ENCODE results near the gene UXS1.

UXS1 gene

DNA sequence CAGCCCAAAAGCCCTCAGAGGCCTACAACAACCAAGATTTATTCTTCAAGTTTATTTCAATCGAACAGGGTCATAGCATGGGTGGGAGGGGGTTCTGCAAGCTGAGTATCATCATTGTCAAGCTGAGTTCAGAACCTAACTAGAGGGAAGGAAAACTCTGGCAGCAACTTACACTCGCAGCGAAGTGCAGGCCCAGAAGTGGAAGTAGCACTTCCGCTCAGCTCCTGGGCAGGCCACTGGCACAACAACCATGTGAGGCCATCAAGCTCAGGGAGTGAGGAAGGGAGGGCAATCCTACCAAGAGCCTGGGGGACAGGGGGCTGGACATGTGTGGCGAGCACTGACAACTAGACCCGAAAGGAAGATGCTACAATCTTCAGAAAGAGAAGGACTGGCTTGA is 4.8 kb downstream of the UXS1 start:
- no peak for DNase-seq (ENCODE audit: low read depth)

DNA sequence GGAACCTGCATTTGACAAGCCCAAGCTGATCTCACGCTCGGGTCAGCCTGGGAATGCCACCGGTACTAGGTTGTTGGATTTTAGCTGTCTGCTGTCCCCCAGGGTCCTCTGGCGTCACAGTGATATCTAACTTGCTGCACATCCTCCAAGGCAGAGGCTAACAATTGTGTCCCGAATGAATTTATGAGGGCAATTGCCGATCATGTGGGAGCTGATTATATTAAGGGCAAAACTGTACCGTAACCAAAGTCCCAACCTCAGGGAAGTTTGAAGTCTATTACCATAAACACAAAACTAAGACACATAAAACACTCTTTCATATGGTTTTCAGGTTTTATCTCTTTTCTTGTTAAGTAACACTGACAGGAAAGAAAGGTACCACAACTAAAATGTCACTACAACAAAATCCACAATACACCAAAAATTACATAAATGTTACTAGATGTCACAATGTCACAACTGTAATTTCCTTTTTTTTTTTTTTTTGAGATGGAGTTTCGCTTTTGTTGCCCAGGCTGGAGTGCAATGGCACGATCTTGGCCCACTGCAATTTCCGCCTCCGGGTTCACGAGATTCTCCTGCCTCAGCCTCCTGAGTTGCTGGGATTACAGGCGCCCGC is 6.7 kb downstream of the UXS1 start:
- DNase-seq (ENCODE audit: low read depth): no peak

DNA sequence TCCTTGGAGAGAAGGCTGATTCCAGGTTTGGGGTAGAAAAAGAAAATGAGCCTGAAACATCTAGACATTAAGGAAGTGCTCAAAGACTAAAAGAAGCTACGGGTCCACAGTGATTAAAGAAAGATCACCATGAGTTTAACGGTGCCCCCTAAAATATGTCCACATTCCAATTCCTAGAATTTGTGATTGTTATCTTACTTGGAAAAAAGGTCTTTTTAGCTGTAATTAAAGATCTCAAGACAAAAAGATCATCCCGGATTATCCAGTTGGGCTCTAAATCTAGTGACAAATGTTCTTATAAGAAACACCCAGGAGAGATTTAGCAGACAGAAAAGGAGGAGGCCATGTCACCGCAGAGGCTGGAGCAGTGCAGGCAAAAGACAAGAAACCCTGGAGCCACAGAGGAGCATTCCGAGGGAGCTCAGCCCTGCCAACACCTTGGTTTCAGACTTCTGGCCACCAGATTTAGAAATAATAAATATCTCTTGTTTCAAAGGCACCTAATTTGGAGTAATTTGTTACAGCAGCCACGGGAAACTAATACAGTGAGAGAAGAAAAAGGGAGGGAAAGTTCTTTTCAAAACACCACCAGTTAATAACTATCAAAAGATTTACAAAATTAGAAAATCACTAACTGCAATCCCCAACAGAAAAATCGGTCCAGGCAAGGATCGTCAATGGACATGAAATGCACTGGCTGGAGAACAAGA is 8.5 kb downstream of the UXS1 start:
- no peak for DNase-seq (ENCODE audit: low read depth)

GRCh38 chr2:106184857-106185256 is 9.2 kb downstream of the UXS1 start:
- no peak for DNase-seq (ENCODE audit: low read depth)

- no peak for DNase-seq (ENCODE audit: low read depth)
These were observed 9.7 kb downstream of the UXS1 start for GRCh38 chr2:106184394-106184793.

DNA sequence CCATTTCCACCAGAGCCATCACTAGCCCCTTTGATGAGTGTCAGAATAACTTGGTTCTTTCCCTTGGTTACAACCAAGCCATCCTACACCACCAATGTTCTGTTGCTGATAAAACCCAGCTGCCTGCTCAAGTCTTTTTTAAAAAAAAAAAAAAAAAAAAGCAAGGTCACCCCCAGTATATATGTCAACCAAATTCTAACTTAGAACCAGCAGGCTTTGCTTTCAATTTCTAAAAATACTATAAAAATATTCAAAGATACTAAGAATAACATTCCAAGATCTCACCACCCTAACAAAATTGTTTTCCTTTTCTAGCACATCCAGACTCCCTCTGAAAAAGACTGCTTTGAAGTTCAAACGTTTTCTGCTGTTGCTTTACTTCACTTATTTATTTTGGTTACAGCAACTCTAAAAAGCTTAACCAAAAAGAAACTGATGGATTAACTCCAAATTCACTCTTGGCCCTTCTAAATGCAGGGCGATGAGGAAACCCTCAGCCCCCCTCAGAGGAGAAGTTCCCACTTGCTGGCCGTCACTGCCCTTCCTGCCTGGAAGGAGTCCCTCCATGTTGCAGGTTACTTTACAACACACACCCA is 10.9 kb downstream of the UXS1 start:
- DNase-seq (ENCODE audit: low read depth): no peak

GRCh38 chr2:106181064-106181463 is 13.0 kb downstream of the UXS1 start:
- DNase-seq (ENCODE audit: low read depth): no peak

DNA sequence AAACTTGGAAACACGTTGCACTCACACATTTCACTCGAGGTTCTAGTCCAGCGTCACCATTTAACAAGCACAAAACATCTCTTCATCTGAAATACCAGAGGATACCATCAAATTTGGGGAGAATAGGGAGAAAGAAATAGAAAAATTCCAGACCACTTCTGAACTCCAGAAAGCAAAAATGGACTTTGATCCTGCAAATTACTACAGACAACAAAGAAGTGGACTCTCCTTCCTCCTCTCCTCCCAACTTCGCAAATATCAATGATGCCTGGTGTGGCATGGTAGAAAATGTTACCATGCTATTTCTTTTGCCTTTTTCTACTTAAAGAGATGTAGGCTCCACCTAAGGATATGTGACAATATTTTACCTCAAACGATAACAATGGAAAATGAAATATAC is 13.5 kb downstream of the UXS1 start:
- no peak for DNase-seq (ENCODE audit: low read depth)

- no peak for DNase-seq (ENCODE audit: low read depth)
These were observed 15.4 kb downstream of the UXS1 start for GRCh38 chr2:106178716-106179115.

- DNase-seq (ENCODE audit: low read depth): no peak
These were observed 16.5 kb downstream of the UXS1 start for GRCh38 chr2:106177581-106177980.

DNA sequence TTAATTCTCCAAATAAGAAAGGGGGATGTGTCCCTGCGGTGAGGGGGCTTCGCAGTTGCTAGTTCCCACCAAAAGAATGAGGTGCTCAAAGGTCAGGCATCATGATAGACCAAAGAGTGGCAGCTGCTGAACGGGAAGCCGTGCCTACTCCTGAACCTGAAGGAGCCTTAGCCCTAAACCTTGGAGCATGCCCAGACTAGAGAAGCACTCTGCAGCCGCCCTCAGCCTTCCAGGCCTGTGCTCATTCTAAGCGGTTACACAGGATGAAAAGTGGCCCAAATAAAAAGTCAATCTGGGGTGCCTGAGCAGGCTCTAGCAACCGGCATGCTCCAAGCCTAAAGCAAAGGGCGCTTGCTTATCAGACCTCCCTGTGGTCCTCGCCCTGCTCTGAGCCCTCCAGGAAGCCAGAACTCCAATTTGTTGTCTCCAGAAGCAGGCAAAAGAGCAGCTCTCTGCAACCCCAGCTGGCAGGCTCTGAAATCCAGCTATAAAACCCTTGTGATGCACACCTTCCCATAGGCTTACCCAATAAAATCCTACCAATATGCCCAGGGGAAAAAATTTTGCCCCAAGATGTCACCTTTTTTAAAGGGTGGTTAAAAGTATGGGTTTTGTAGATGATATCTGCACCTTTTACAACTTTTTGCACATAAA is 17.5 kb downstream of the UXS1 start:
- no peak for DNase-seq (ENCODE audit: low read depth)

DNA sequence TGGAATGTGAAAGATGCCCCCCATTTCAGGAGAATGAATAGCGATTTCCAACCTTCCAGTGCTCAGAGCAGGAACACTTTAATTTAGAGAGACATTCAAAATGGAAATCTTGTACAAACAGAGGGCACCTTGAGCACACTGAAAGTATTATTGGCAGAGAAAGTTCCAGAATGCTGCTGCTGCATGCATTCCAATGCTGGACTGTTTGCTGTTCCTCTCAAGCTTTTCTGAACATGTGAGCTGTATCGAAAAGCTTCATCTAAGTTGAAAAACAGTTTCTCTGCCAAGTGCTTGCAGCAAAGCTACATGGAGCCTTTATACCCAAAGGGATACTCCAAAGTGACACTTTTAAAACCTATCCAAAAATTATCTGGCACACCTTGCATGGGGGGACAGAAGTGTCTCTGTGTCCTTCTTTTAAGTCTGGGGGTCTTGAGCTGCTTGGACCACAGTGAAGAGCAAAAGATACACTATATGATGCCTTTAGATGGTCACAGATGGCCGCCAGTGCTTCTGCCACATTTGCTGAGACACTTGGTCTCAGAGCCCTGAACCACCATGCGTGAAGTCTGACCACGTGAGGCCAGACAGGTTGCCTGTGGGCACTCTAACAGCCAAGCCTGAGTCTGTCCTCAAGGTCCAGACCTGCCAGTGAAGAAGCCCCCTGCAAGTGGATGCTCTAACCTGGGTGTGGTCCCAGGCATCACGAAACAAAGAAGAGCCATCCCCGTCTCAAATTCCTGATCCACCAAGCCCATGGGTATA is 18.8 kb downstream of the UXS1 start:
- no peak for DNase-seq (ENCODE audit: low read depth)

- no peak for DNase-seq (ENCODE audit: low read depth)
These were observed 20.0 kb downstream of the UXS1 start for GRCh38 chr2:106174056-106174455.

DNA sequence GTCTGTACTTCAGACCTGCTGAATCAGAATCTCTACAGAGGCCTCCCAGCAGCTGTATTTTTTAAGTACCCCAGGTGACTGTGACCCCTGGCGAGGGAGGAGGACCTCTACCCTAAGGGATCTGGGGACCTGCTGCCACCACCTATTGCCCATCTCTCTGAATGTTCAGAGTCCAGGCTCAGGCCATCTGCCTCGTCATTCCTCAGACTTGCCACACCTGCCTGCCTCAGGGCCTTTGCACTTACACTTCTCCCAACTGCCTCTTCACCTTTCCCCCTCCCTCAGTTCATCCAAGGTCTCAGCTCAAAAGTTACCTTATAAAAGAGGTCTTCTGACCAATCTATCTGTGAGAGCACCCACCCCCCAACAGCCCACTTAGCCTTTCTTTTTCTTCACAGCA is 21.5 kb downstream of the UXS1 start:
- DNase-seq (ENCODE audit: low read depth): no peak

- DNase-seq (ENCODE audit: low read depth): no peak
These were observed 25.4 kb downstream of the UXS1 start for GRCh38 chr2:106168657-106169056.

GRCh38 chr2:106167067-106167466 is 27.0 kb downstream of the UXS1 start:
- DNase-seq (ENCODE audit: low read depth): no peak

DNA sequence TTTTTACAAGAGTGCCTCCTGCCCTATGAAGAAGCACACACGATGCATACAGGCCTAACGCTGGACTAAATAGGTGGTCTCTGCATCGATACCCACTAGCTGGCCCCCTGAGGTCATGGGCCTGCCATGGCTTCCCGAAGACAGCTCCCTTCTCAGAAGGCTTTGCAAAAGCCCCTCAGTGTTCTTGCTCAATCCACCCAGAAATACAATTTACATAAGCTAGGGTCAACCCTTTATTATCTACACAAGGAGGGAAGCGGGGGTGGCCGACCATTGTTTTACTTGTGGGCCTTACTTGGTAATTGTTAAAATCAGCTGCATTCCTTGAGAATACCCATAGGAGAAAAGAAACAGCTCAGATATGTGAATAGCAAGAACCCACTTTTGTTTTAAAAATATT is 28.5 kb downstream of the UXS1 start:
- no peak for DNase-seq (ENCODE audit: low read depth)

GRCh38 chr2:106165029-106165428 is 29.1 kb downstream of the UXS1 start:
- no peak for DNase-seq (ENCODE audit: low read depth)

GRCh38 chr2:106163948-106164545 is 30.1 kb downstream of the UXS1 start:
- no peak for DNase-seq (ENCODE audit: low read depth)

- no peak for DNase-seq (ENCODE audit: low read depth)
These were observed 31.9 kb downstream of the UXS1 start for GRCh38 chr2:106161938-106162820.

GRCh38 chr2:106161341-106161740 is 32.8 kb downstream of the UXS1 start:
- no peak for DNase-seq (ENCODE audit: low read depth)

Data from CMK (cell line).